DND-41 (cell line): ENCODE results near the gene KRTAP5-4.

ENCODE experiments used
- ATAC-seq: fragments of 200-7000 bp; cut with Tn5 transposase; 3 replicates; pipeline ENCODE4 v1.9.1; 2021; ENCODE audit warnings: low read depth; ENCODE audit not compliant: insufficient read depth
- DNase-seq: peaks from one replicate; pipeline ENCODE4 v3.0.0-alpha.2; 2020
- H2AFZ ChIP-seq: 2 replicates; pipeline ENCODE4 v1.6.0; 2012; ENCODE audit warnings: low read depth, low read length
- H3K27ac ChIP-seq: 2 replicates; pipeline ENCODE4 v1.5.1; 2012; ENCODE audit warnings: low read length, inconsistent platforms
- H3K27me3 ChIP-seq: fragments of 200-600 bp; sonication (generic); 2 replicates; pipeline ENCODE4 v1.6.0; 2012; ENCODE audit warnings: low read length, mild to moderate bottlenecking, inconsistent platforms; ENCODE audit not compliant: insufficient read depth, poor library complexity
- H3K36me3 ChIP-seq: 2 replicates; pipeline ENCODE4 v1.5.1; 2012; ENCODE audit warnings: low read length, inconsistent platforms; ENCODE audit not compliant: insufficient read depth
- H3K4me1 ChIP-seq: 2 replicates; pipeline ENCODE4 v1.5.1; 2012; ENCODE audit warnings: mild to moderate bottlenecking, low read length; ENCODE audit not compliant: insufficient read depth
- H3K4me2 ChIP-seq: 2 replicates; pipeline ENCODE4 v1.6.0; 2012; ENCODE audit warnings: mild to moderate bottlenecking, moderate library complexity, low read length, inconsistent platforms; ENCODE audit not compliant: insufficient read depth
- H3K4me3 ChIP-seq, 2 experiments: fragments of 200-600 bp in 1 of 2; shearing (Covaris generic) in 1 of 2; 2 replicates each; pipeline ENCODE4 v1.5.1; 2012 to 2016; ENCODE audit warnings: inconsistent platforms in 2 of 2, low read length in 2 of 2, mild to moderate bottlenecking in 2 of 2, low read depth in 1 of 2, moderate library complexity in 1 of 2
- H3K79me2 ChIP-seq: 2 replicates; pipeline ENCODE4 v1.6.0; 2012; ENCODE audit warnings: low read length, inconsistent platforms; ENCODE audit not compliant: insufficient read depth
- H3K9ac ChIP-seq: 2 replicates; pipeline ENCODE4 v1.6.0; 2012; ENCODE audit warnings: low read depth, mild to moderate bottlenecking, inconsistent platforms, low read length, moderate library complexity
- H3K9me3 ChIP-seq: 2 replicates; pipeline ENCODE4 v1.5.1; 2012; ENCODE audit warnings: low read length, moderate library complexity, mild to moderate bottlenecking, inconsistent platforms; ENCODE audit not compliant: insufficient read depth, severe bottlenecking
- H4K20me1 ChIP-seq: 2 replicates; pipeline ENCODE4 v1.6.0; 2012; ENCODE audit warnings: low read length; ENCODE audit not compliant: insufficient read depth
- CTCF ChIP-seq: IDR thresholded peaks from 2 replicates; pipeline ENCODE4 v1.5.1; 2012; ENCODE audit warnings: borderline replicate concordance, low read length, moderate library complexity, mild to moderate bottlenecking; ENCODE audit not compliant: poor library complexity, severe bottlenecking; ENCODE audit errors: extremely low read depth
- EZH2 ChIP-seq: IDR thresholded peaks from 3 replicates; pipeline ENCODE4 v1.6.1; 2012; ENCODE audit warnings: borderline replicate concordance, low read depth, mild to moderate bottlenecking, moderate library complexity, low read length, inconsistent platforms; ENCODE audit not compliant: severe bottlenecking

Gene KRTAP5-4

GRCh38 chr11:1636291-1636950 lies 14.5 kb upstream of the KRTAP5-4 start:
- no peak for TF ChIP-seq EZH2
- no peak for TF ChIP-seq CTCF
- DNase-seq (no peak), ATAC-seq (no peak)

GRCh38 chr11:1633864-1634263 lies 11.9 kb upstream of the KRTAP5-4 start:
- Histone ChIP-seq H3K4me3 (no peak overlapping the region), H3K27ac (no peak overlapping the region), H3K4me2 (no peak overlapping the region), H3K36me3 (no peaks in the 10 kb centered on the region), H4K20me1 (peaks cover 9% of the 10 kb centered on the region; the same call in 1 of the 2 replicates), H3K27me3 (peaks cover 19% of the 10 kb centered on the region), H3K79me2 (no peaks in the 10 kb centered on the region), H2AFZ (no peak overlapping the region), H3K4me1 (no peaks in the 10 kb centered on the region), H3K9ac (no peak overlapping the region), H3K9me3 (no peaks in the 10 kb centered on the region)
- ATAC-seq (no peak), DNase-seq (no peak)
- TF ChIP-seq CTCF (no peak), EZH2 (no peak)

More at GRCh38 chr11:1636291-1636950, 14.5 kb upstream of the KRTAP5-4 start:
- peaks cover 16% of the 10 kb centered on the region for H3K27me3 ChIP-seq
- H3K27ac ChIP-seq, result no peak overlapping the region
- no peaks in the 10 kb centered on the region for H3K4me1 ChIP-seq
- no peak overlapping the region for H2AFZ ChIP-seq
- H3K9me3 ChIP-seq, result no peaks in the 10 kb centered on the region
- no peaks in the 10 kb centered on the region for H4K20me1 ChIP-seq
- no peak overlapping the region for H3K4me3 ChIP-seq
- H3K4me2 ChIP-seq, result no peak overlapping the region
- no peaks in the 10 kb centered on the region for H3K36me3 ChIP-seq
- no peak overlapping the region for H3K9ac ChIP-seq
- H3K79me2 ChIP-seq, result no peaks in the 10 kb centered on the region

- peaks cover 19% of the 10 kb centered on the region for H3K27me3 ChIP-seq
- no peak for DNase-seq
- no peak overlapping the region for H2AFZ ChIP-seq
- H3K4me1 ChIP-seq, result no peaks in the 10 kb centered on the region
- H4K20me1 ChIP-seq, result peaks cover 9% of the 10 kb centered on the region; the same call in 1 of the 2 replicates
- no peak overlapping the region for H3K4me2 ChIP-seq
- ATAC-seq, result no peak
- no peak overlapping the region for H3K27ac ChIP-seq
- H3K36me3 ChIP-seq, result no peaks in the 10 kb centered on the region
- H3K79me2 ChIP-seq, result no peaks in the 10 kb centered on the region
- TF ChIP-seq EZH2 (no peak), CTCF (no peak)
- no peaks in the 10 kb centered on the region for H3K9me3 ChIP-seq
- no peak overlapping the region for H3K4me3 ChIP-seq
- H3K9ac ChIP-seq, result no peak overlapping the region
These were observed 10.2 kb upstream of the KRTAP5-4 start for GRCh38 chr11:1632053-1632714.
